ENCODE data around the gene AP3B1. TPM values are rescaled to one million over a fixed set of nuclear protein-coding genes. Genes with fewer than 3 reads are reported as not detected.
"Not testable (repeated sequence)": the region's sequence is repeated elsewhere in the genome, so short reads cannot be mapped to it uniquely, and the experiment has no call there.

The AP3B1 gene
- total RNA-seq, 1 donor = 72.1 TPM

- Histone ChIP-seq H3K4me3 (ENCODE audit: low read length) (no peak overlapping the region), H3K9me3 (ENCODE audit: low read depth, low read length) (no peaks in the 10 kb centered on the region), H3K27me3 (ENCODE audit: insufficient read depth, low read length) (no peaks in the 10 kb centered on the region), H3K4me1 (ENCODE audit: insufficient read depth, low read length) (no peaks in the 10 kb centered on the region)
Observed at GRCh38 chr5:78182838-78183237, 111.7 kb downstream of the AP3B1 start.

GRCh38 chr5:78178356-78178755 is 116.1 kb downstream of the AP3B1 start:
- Histone ChIP-seq H3K4me3 (ENCODE audit: low read length) (no peak overlapping the region), H3K4me1 (ENCODE audit: insufficient read depth, low read length) (no peaks in the 10 kb centered on the region), H3K27me3 (ENCODE audit: insufficient read depth, low read length) (no peaks in the 10 kb centered on the region), H3K9me3 (ENCODE audit: low read depth, low read length) (no peaks in the 10 kb centered on the region)

GRCh38 chr5:78170335-78170734 is 124.2 kb downstream of the AP3B1 start:
- not testable (repeated sequence) for H3K4me3 ChIP-seq (ENCODE audit: low read length); H3K4me1 ChIP-seq (ENCODE audit: insufficient read depth, low read length); H3K27me3 ChIP-seq (ENCODE audit: insufficient read depth, low read length); H3K9me3 ChIP-seq (ENCODE audit: low read depth, low read length)

- H3K4me1 ChIP-seq (ENCODE audit: insufficient read depth, low read length) = no peaks in the 10 kb centered on the region
- no peak overlapping the region for H3K4me3 ChIP-seq (ENCODE audit: low read length)
- no peaks in the 10 kb centered on the region for H3K9me3 ChIP-seq (ENCODE audit: low read depth, low read length)
- no peaks in the 10 kb centered on the region for H3K27me3 ChIP-seq (ENCODE audit: insufficient read depth, low read length)
Observed at GRCh38 chr5:78162253-78162862, 132.1 kb downstream of the AP3B1 start.

GRCh38 chr5:78157001-78157400 is 137.5 kb downstream of the AP3B1 start:
- Histone ChIP-seq H3K9me3 (ENCODE audit: low read depth, low read length) (no peaks in the 10 kb centered on the region), H3K4me1 (ENCODE audit: insufficient read depth, low read length) (no peaks in the 10 kb centered on the region), H3K4me3 (ENCODE audit: low read length) (no peak overlapping the region), H3K27me3 (ENCODE audit: insufficient read depth, low read length) (no peaks in the 10 kb centered on the region)

GRCh38 chr5:78151594-78152271 is 142.8 kb downstream of the AP3B1 start:
- no peaks in the 10 kb centered on the region for H3K4me1 ChIP-seq (ENCODE audit: insufficient read depth, low read length)

GRCh38 chr5:78137290-78137689 is 157.2 kb downstream of the AP3B1 start:
- H3K4me3 ChIP-seq (ENCODE audit: low read length) = no peak overlapping the region
- no peaks in the 10 kb centered on the region for H3K27me3 ChIP-seq (ENCODE audit: insufficient read depth, low read length)
- no peaks in the 10 kb centered on the region for H3K9me3 ChIP-seq (ENCODE audit: low read depth, low read length)
- H3K4me1 ChIP-seq (ENCODE audit: insufficient read depth, low read length) = no peaks in the 10 kb centered on the region

More at GRCh38 chr5:78151594-78152271, 142.8 kb downstream of the AP3B1 start:
- no peaks in the 10 kb centered on the region for H3K27me3 ChIP-seq (ENCODE audit: insufficient read depth, low read length)
- H3K4me3 ChIP-seq (ENCODE audit: low read length) = no peak overlapping the region
- no peaks in the 10 kb centered on the region for H3K9me3 ChIP-seq (ENCODE audit: low read depth, low read length)

GRCh38 chr5:78133423-78133822 is 161.1 kb downstream of the AP3B1 start:
- no peaks in the 10 kb centered on the region for H3K9me3 ChIP-seq (ENCODE audit: low read depth, low read length)
- no peak overlapping the region for H3K4me3 ChIP-seq (ENCODE audit: low read length)
- no peaks in the 10 kb centered on the region for H3K4me1 ChIP-seq (ENCODE audit: insufficient read depth, low read length)
- no peaks in the 10 kb centered on the region for H3K27me3 ChIP-seq (ENCODE audit: insufficient read depth, low read length)

GRCh38 chr5:78132507-78132906 is 162.0 kb downstream of the AP3B1 start:
- H3K4me1 ChIP-seq (ENCODE audit: insufficient read depth, low read length) = no peaks in the 10 kb centered on the region
- H3K4me3 ChIP-seq (ENCODE audit: low read length) = no peak overlapping the region
- no peaks in the 10 kb centered on the region for H3K27me3 ChIP-seq (ENCODE audit: insufficient read depth, low read length)
- no peaks in the 10 kb centered on the region for H3K9me3 ChIP-seq (ENCODE audit: low read depth, low read length)

- no peaks in the 10 kb centered on the region for H3K4me1 ChIP-seq (ENCODE audit: insufficient read depth, low read length)
- H3K9me3 ChIP-seq (ENCODE audit: low read depth, low read length) = no peaks in the 10 kb centered on the region
- H3K27me3 ChIP-seq (ENCODE audit: insufficient read depth, low read length) = no peaks in the 10 kb centered on the region
- no peak overlapping the region for H3K4me3 ChIP-seq (ENCODE audit: low read length)
Observed at GRCh38 chr5:78129597-78129996, 164.9 kb downstream of the AP3B1 start.

GRCh38 chr5:78127875-78128274 is 166.6 kb downstream of the AP3B1 start:
- no peaks in the 10 kb centered on the region for H3K27me3 ChIP-seq (ENCODE audit: insufficient read depth, low read length)
- no peaks in the 10 kb centered on the region for H3K4me1 ChIP-seq (ENCODE audit: insufficient read depth, low read length)

GRCh38 chr5:78126536-78126935 is 168.0 kb downstream of the AP3B1 start:
- Histone ChIP-seq H3K4me1 (ENCODE audit: insufficient read depth, low read length) (no peaks in the 10 kb centered on the region), H3K4me3 (ENCODE audit: low read length) (no peak overlapping the region), H3K27me3 (ENCODE audit: insufficient read depth, low read length) (no peaks in the 10 kb centered on the region), H3K9me3 (ENCODE audit: low read depth, low read length) (no peaks in the 10 kb centered on the region)

More at GRCh38 chr5:78127875-78128274, 166.6 kb downstream of the AP3B1 start:
- Histone ChIP-seq H3K4me3 (ENCODE audit: low read length) (no peak overlapping the region), H3K9me3 (ENCODE audit: low read depth, low read length) (no peaks in the 10 kb centered on the region)

GRCh38 chr5:78116167-78116566 is 178.3 kb downstream of the AP3B1 start:
- no peaks in the 10 kb centered on the region for H3K4me1 ChIP-seq (ENCODE audit: insufficient read depth, low read length)
- H3K27me3 ChIP-seq (ENCODE audit: insufficient read depth, low read length) = no peaks in the 10 kb centered on the region
- H3K4me3 ChIP-seq (ENCODE audit: low read length) = no peak overlapping the region
- no peaks in the 10 kb centered on the region for H3K9me3 ChIP-seq (ENCODE audit: low read depth, low read length)

- no peaks in the 10 kb centered on the region for H3K27me3 ChIP-seq (ENCODE audit: insufficient read depth, low read length)
- no peaks in the 10 kb centered on the region for H3K4me1 ChIP-seq (ENCODE audit: insufficient read depth, low read length)
- H3K4me3 ChIP-seq (ENCODE audit: low read length) = no peak overlapping the region
- H3K9me3 ChIP-seq (ENCODE audit: low read depth, low read length) = no peaks in the 10 kb centered on the region
Observed at GRCh38 chr5:78113689-78114264, 180.7 kb downstream of the AP3B1 start.

- Histone ChIP-seq H3K4me3 (ENCODE audit: low read length) (no peak overlapping the region), H3K9me3 (ENCODE audit: low read depth, low read length) (no peaks in the 10 kb centered on the region)
Observed at GRCh38 chr5:78112931-78113330, 181.6 kb downstream of the AP3B1 start.

GRCh38 chr5:78109891-78110324 is 184.6 kb downstream of the AP3B1 start:
- H3K4me1 ChIP-seq (ENCODE audit: insufficient read depth, low read length) = no peaks in the 10 kb centered on the region
- H3K4me3 ChIP-seq (ENCODE audit: low read length) = no peak overlapping the region
- no peaks in the 10 kb centered on the region for H3K9me3 ChIP-seq (ENCODE audit: low read depth, low read length)
- H3K27me3 ChIP-seq (ENCODE audit: insufficient read depth, low read length) = no peaks in the 10 kb centered on the region

More at GRCh38 chr5:78112931-78113330, 181.6 kb downstream of the AP3B1 start:
- H3K27me3 ChIP-seq (ENCODE audit: insufficient read depth, low read length) = no peaks in the 10 kb centered on the region
- H3K4me1 ChIP-seq (ENCODE audit: insufficient read depth, low read length) = no peaks in the 10 kb centered on the region
